B cell (primary cell): Measurements from ENCODE around the gene KRT27. TPM values are rescaled to one million over a fixed set of nuclear protein-coding genes. Genes with fewer than 3 reads are reported as not detected.

Source experiments
- ATAC-seq: fragments of 200-7000 bp; cut with Tn5 transposase; one replicate; pipeline ENCODE4 v1.10.0; 2021; ENCODE audit warnings: low read depth, mild to moderate bottlenecking, moderate number of reproducible peaks, moderate library complexity
- CTCF ChIA-PET: fragments of 350-600 bp; sonication (Branson Sonifier 250); formaldehyde crosslinking; loops from one replicate; lab custom pipeline; 2021; ENCODE audit warnings: antibody characterized with exemption, inconsistent platforms; lab: Charles Lee
- POLR2A ChIA-PET: fragments of 350-600 bp; sonication (Branson Sonifier 250); formaldehyde crosslinking; loops from one replicate; lab custom pipeline; 2021; ENCODE audit warnings: antibody characterized with exemption; lab: Charles Lee
- DNase-seq: peaks from one replicate; pipeline ENCODE4 v3.0.0; 2013
- H2AFZ ChIP-seq: 2 replicates; pipeline ENCODE4 v1.6.1; 2012; ENCODE audit warnings: mild to moderate bottlenecking, low read depth, low read length; ENCODE audit not compliant: insufficient read depth, poor library complexity, severe bottlenecking
- H3K27ac ChIP-seq, 2 donors: 1 replicate in 1 of 2; 2 replicates in 1 of 2; pipeline ENCODE4 v1.5.1; 2012 to 2013; ENCODE audit warnings: low read length in 2 of 2, mild to moderate bottlenecking in 2 of 2, moderate library complexity in 1 of 2
- H3K27me3 ChIP-seq, 4 experiments: fragments of 200-600 bp in 1 of 4; sonication (generic) in 1 of 4; replicated peaks in 1 of 4; 1 replicate in 2 of 4; 2 replicates in 2 of 4; pipeline versions ENCODE4 v1.6.1 to v1.7.0; 2013 to 2016; ENCODE audit warnings: low read length in 3 of 4, mild to moderate bottlenecking in 2 of 4, mixed read lengths in 1 of 4, moderate library complexity in 1 of 4; ENCODE audit not compliant: insufficient read depth in 4 of 4, control insufficient read depth in 3 of 4; ENCODE audit errors: control extremely low read depth in 1 of 4
- H3K36me3 ChIP-seq, 2 experiments: replicated peaks in 1 of 2; 1 replicate in 1 of 2; 2 replicates in 1 of 2; pipeline versions ENCODE4 v1.6.1 to v1.7.1; 2013; ENCODE audit warnings: low read length in 1 of 2; ENCODE audit not compliant: insufficient read depth in 2 of 2, control insufficient read depth in 1 of 2; ENCODE audit errors: control extremely low read depth in 1 of 2, extremely low read depth in 1 of 2
- H3K4me1 ChIP-seq, 2 donors: fragments of 200-600 bp in 1 of 2; sonication (generic) in 1 of 2; 1 replicate in 1 of 2; 2 replicates in 1 of 2; pipeline versions ENCODE4 v1.5.1 to v1.6.1; 2013 to 2017; ENCODE audit warnings: low read length in 2 of 2; ENCODE audit not compliant: control insufficient read depth in 2 of 2, insufficient read depth in 2 of 2
- H3K4me2 ChIP-seq: replicated peaks from 2 replicates; pipeline ENCODE3; 2012; ENCODE audit warnings: mild to moderate bottlenecking, low read depth, low read length; ENCODE audit not compliant: poor library complexity, severe bottlenecking
- H3K4me3 ChIP-seq, 5 experiments: fragments of 200-600 bp in 1 of 5; sonication (generic) in 1 of 5; 1 replicate in 3 of 5; 2 replicates in 2 of 5; pipeline versions ENCODE4 v1.5.1 to v1.7.0; 2011 to 2016; ENCODE audit warnings: low read length in 4 of 5, mild to moderate bottlenecking in 4 of 5, low read depth in 2 of 5, control low read depth in 1 of 5, moderate library complexity in 1 of 5; ENCODE audit not compliant: insufficient read depth in 1 of 5; ENCODE audit errors: control extremely low read depth in 1 of 5, extremely low read depth in 1 of 5
- H3K79me2 ChIP-seq: fragments of 200-600 bp; sonication (generic); one replicate; pipeline ENCODE4 v1.6.0; 2016; ENCODE audit warnings: low read length; ENCODE audit not compliant: control insufficient read depth, insufficient read depth
- H3K9ac ChIP-seq: fragments of 200-600 bp; sonication (generic); 2 replicates; pipeline ENCODE4 v1.6.1; 2017; ENCODE audit warnings: mild to moderate bottlenecking, low read length, moderate library complexity
- H3K9me3 ChIP-seq, 3 donors: one replicate each; pipeline versions ENCODE4 v1.6.1 to v1.7.1; 2013; ENCODE audit warnings: low read length in 2 of 3; ENCODE audit not compliant: control insufficient read depth in 2 of 3, insufficient read depth in 1 of 3; ENCODE audit errors: control extremely low read depth in 1 of 3
- H4K20me1 ChIP-seq: 2 replicates; pipeline ENCODE4 v1.6.0; 2012; ENCODE audit warnings: mild to moderate bottlenecking, low read length; ENCODE audit not compliant: insufficient read depth, control insufficient read depth, poor library complexity, severe bottlenecking
- H3K27ac Mint-ChIP-seq: one replicate; pipeline ENCODE4 v1.8.0; 2021; ENCODE audit warnings: mixed read lengths
- H3K27me3 Mint-ChIP-seq: one replicate; pipeline ENCODE4 v1.8.0; 2021; ENCODE audit warnings: mixed read lengths
- H3K4me1 Mint-ChIP-seq: one replicate; pipeline ENCODE4 v1.8.0; 2021; ENCODE audit warnings: mixed read lengths
- H3K4me3 Mint-ChIP-seq: one replicate; pipeline ENCODE4 v1.8.0; 2021; ENCODE audit warnings: mixed read lengths
- H3K9me3 Mint-ChIP-seq: one replicate; pipeline ENCODE4 v1.8.0; 2022; ENCODE audit warnings: mixed read lengths; ENCODE audit not compliant: insufficient read depth
- EZH2 ChIP-seq: IDR thresholded peaks from 2 replicates; pipeline ENCODE4 v1.6.1; 2012; ENCODE audit warnings: borderline replicate concordance, low read depth, mild to moderate bottlenecking, moderate library complexity, low read length; ENCODE audit not compliant: insufficient read depth, poor library complexity, severe bottlenecking
- WGBS: methylation state at CpG from one replicate; pipeline ENCODE4 v1.1.5; 2013; ENCODE audit warnings: missing lambda C conversion rate; ENCODE audit not compliant: insufficient coverage; 5-methylcytosine and 5-hydroxymethylcytosine counted together
- intact Hi-C: fragments of 100-400 bp; cut with micrococcal nuclease; formaldehyde crosslinking; loops from one replicate; pipeline ENCODE4 v1.10.0; 2022
- polyA plus RNA-seq: library from polyadenylated mRNA; depleted of rRNA; stranded (reverse); fragments of >200 nt; gene quantifications from 2 replicates; pipeline ENCODE4 v1.2.3, GENCODE V29; 2012
- total RNA-seq, 2 donors: library from RNA; stranded (reverse); fragments of 120-200 nt in 1 of 2; gene quantifications; 1 replicate in 1 of 2; 2 replicates in 1 of 2; pipeline versions ENCODE4 v1.2.3 to v1.2.4, GENCODE V29; 2013 to 2022
- TF ChIP-seq, protein P1 (sequence below): fragments of 200-600 bp; IDR thresholded peaks from one replicate; pipeline ENCODE4 v1.8.0; 2022; ENCODE audit warnings: antibody characterized with exemption, mild to moderate bottlenecking

KRT27 gene
- total and polyA plus RNA-seq, 2 donors (not counting 1 experiment from before 2014, with no cell fraction given): not detected

- Histone ChIP-seq H3K9me3 (peaks cover 0 to 3% (median 0%) of the 10 kb centered on the region in 3 donors), H3K4me3 (no peak overlapping the region), H3K79me2 (no peaks in the 10 kb centered on the region), H3K4me2 (no peak overlapping the region), H2AFZ (no peak overlapping the region), H3K4me1 (no peaks in the 10 kb centered on the region), H3K36me3 (no peaks in the 10 kb centered on the region), H3K27ac (no peak overlapping the region), H3K27me3 (peaks cover 0 to 6% (median 2%) of the 10 kb centered on the region in 4 experiments), H3K9ac (no peak overlapping the region), H4K20me1 (no peaks in the 10 kb centered on the region)
- Mint-ChIP-seq H3K27me3 (peaks cover 7% of the 10 kb centered on the region), H3K4me1 (peaks cover 3% of the 10 kb centered on the region), H3K27ac (no peak overlapping the region), H3K9me3 (no peaks in the 10 kb centered on the region), H3K4me3 (no peak overlapping the region)
- no peak for ATAC-seq
- TF ChIP-seq EZH2: no peak
- TF ChIP-seq, protein P1, sequence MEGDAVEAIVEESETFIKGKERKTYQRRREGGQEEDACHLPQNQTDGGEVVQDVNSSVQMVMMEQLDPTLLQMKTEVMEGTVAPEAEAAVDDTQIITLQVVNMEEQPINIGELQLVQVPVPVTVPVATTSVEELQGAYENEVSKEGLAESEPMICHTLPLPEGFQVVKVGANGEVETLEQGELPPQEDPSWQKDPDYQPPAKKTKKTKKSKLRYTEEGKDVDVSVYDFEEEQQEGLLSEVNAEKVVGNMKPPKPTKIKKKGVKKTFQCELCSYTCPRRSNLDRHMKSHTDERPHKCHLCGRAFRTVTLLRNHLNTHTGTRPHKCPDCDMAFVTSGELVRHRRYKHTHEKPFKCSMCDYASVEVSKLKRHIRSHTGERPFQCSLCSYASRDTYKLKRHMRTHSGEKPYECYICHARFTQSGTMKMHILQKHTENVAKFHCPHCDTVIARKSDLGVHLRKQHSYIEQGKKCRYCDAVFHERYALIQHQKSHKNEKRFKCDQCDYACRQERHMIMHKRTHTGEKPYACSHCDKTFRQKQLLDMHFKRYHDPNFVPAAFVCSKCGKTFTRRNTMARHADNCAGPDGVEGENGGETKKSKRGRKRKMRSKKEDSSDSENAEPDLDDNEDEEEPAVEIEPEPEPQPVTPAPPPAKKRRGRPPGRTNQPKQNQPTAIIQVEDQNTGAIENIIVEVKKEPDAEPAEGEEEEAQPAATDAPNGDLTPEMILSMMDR: no peak
- POLR2A ChIA-PET: no interaction called here
- DNase-seq: no peak
- intact Hi-C loops: no loop called here
- 93% methylated on average over 6 of the region's 6 CpGs for WGBS
- CTCF ChIA-PET: no interaction called here
Measured at GRCh38 chr17:40734018-40734417, 48.3 kb downstream of the KRT27 start.

GRCh38 chr17:40730970-40731369 is 51.4 kb downstream of the KRT27 start:
- ATAC-seq (no peak), DNase-seq (no peak)
- H2AFZ ChIP-seq: no peak overlapping the region
- H3K9me3 ChIP-seq: peaks cover 0 to 3% (median 0%) of the 10 kb centered on the region in 3 donors
- POLR2A ChIA-PET: no interaction called here
- H3K4me3 ChIP-seq: no peak overlapping the region
- no peak for TF ChIP-seq EZH2
- TF ChIP-seq, protein P1: no peak
- no peak overlapping the region for H3K27ac ChIP-seq
- no peak overlapping the region for H3K27ac Mint-ChIP-seq
- no peaks in the 10 kb centered on the region for H3K79me2 ChIP-seq
- intact Hi-C loops: no loop called here
- CTCF ChIA-PET: no interaction called here
- peaks cover 22% of the 10 kb centered on the region for H3K4me1 Mint-ChIP-seq
- no peak overlapping the region for H3K4me3 Mint-ChIP-seq
- WGBS: 100% methylated on average over 1 of the region's 1 CpG
- peaks cover 0 to 3% (median 2%) of the 10 kb centered on the region in 4 experiments for H3K27me3 ChIP-seq
- no peaks in the 10 kb centered on the region for H3K36me3 ChIP-seq
- H4K20me1 ChIP-seq: no peaks in the 10 kb centered on the region
- H3K9ac ChIP-seq: no peak overlapping the region
- H3K27me3 Mint-ChIP-seq: no peaks in the 10 kb centered on the region
- H3K9me3 Mint-ChIP-seq: no peaks in the 10 kb centered on the region
- H3K4me1 ChIP-seq: peaks cover 20% of the 10 kb centered on the region in 2 donors
- H3K4me2 ChIP-seq: no peak overlapping the region
